Measurements from ENCODE around the gene METTL1.

Gene METTL1

DNA sequence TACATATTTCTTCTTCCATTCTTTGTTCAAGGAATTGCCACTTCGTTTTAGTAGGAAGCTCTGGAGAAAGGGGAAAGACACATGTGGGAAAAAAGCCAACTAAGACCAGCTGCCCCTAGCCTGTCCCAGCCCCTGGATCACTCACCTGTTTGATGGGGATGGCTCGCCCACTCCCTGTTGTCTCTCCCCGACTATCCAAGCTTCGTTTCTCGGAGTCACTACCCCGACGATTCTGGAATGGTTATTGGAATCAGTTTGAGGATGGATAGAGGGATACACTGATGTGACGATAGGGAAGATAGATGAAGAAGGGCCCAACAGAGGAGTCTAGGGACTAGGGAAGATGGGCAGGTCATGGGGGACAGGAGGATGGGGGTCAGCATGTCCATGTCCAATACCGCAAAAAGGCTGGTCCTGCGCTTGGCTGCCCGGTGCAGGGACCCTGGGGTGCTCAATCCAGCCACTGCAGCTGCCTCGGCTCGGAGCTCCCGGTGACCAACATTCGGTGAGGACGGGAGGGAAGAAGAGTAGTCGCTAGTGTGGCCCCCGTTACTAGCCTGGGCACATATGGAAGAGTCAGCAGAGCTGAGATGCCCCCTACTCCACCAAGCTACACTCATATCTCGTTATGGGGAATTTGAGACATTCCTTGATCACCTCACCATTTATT, 40.4 kb downstream of the METTL1 start:
- Histone ChIP-seq H3K27ac (replicated peaks) (no peak overlapping the region), H3K4me3 (replicated peaks; ENCODE audit: insufficient read depth, low read length) (no peak overlapping the region), H3K27me3 (ENCODE audit: insufficient read depth, poor library complexity, severe bottlenecking) (no peaks in the 10 kb centered on the region)
- no peak for DNase-seq (ENCODE audit: low read depth in 1 of 2, low spot score in 1 of 2)
- TF ChIP-seq, protein P1, sequence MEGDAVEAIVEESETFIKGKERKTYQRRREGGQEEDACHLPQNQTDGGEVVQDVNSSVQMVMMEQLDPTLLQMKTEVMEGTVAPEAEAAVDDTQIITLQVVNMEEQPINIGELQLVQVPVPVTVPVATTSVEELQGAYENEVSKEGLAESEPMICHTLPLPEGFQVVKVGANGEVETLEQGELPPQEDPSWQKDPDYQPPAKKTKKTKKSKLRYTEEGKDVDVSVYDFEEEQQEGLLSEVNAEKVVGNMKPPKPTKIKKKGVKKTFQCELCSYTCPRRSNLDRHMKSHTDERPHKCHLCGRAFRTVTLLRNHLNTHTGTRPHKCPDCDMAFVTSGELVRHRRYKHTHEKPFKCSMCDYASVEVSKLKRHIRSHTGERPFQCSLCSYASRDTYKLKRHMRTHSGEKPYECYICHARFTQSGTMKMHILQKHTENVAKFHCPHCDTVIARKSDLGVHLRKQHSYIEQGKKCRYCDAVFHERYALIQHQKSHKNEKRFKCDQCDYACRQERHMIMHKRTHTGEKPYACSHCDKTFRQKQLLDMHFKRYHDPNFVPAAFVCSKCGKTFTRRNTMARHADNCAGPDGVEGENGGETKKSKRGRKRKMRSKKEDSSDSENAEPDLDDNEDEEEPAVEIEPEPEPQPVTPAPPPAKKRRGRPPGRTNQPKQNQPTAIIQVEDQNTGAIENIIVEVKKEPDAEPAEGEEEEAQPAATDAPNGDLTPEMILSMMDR (IDR thresholded peaks at IDR 0.05; ENCODE audit: insufficient read depth, low read length): no peak
- TF ChIP-seq SPI1 (IDR thresholded peaks at IDR 0.05; ENCODE audit: borderline replicate concordance, low read depth): no peak
- no peak for TF ChIP-seq GABPA (IDR thresholded peaks at IDR 0.05; ENCODE audit: low read depth)
- TF ChIP-seq POLR2AphosphoS5 (IDR thresholded peaks at IDR 0.05; ENCODE audit: low read depth): no peak
- TF ChIP-seq, protein P2, sequence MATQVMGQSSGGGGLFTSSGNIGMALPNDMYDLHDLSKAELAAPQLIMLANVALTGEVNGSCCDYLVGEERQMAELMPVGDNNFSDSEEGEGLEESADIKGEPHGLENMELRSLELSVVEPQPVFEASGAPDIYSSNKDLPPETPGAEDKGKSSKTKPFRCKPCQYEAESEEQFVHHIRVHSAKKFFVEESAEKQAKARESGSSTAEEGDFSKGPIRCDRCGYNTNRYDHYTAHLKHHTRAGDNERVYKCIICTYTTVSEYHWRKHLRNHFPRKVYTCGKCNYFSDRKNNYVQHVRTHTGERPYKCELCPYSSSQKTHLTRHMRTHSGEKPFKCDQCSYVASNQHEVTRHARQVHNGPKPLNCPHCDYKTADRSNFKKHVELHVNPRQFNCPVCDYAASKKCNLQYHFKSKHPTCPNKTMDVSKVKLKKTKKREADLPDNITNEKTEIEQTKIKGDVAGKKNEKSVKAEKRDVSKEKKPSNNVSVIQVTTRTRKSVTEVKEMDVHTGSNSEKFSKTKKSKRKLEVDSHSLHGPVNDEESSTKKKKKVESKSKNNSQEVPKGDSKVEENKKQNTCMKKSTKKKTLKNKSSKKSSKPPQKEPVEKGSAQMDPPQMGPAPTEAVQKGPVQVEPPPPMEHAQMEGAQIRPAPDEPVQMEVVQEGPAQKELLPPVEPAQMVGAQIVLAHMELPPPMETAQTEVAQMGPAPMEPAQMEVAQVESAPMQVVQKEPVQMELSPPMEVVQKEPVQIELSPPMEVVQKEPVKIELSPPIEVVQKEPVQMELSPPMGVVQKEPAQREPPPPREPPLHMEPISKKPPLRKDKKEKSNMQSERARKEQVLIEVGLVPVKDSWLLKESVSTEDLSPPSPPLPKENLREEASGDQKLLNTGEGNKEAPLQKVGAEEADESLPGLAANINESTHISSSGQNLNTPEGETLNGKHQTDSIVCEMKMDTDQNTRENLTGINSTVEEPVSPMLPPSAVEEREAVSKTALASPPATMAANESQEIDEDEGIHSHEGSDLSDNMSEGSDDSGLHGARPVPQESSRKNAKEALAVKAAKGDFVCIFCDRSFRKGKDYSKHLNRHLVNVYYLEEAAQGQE (IDR thresholded peaks at IDR 0.05; ENCODE audit: insufficient replicate concordance, low read depth): no peak

DNA sequence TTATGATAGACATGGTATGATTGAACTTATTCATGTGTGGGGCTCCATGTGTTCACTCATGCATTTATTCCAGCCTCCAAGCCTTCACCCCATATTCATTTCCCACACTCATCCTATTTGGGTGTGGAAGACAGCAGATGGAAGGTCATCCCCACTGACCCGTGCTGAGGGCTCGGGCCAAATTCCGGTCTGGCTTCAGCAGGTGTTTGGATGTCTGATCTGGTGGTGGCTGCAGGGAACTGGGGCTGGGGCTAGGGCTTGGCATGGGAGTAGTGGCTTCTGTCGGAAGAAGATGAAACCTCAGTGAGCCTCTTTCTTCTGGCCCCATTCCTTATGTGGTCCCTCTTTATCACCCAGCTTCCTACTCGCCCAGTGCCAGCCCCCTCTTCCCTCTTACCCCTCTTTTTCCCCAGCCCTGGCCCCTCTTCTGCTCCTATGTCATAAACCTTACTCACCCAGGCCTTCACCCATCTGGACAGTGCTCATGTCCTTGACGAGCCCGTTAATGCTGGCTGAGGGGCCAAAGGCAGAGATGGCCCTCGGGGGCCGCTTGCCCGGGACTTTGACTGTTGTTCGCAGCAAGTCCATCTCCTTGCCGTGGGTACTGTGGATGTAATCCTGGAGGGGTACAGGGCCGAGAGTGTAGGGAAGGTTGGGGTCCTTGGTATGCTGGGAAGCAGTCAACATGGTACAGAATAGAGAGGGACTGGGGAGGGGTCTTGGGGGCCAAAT, 41.4 kb downstream of the METTL1 start:
- DNase-seq (ENCODE audit: low read depth in 1 of 2, low spot score in 1 of 2): no peak
- no peaks in the 10 kb centered on the region for H3K27me3 ChIP-seq (ENCODE audit: insufficient read depth, poor library complexity, severe bottlenecking)

DNA sequence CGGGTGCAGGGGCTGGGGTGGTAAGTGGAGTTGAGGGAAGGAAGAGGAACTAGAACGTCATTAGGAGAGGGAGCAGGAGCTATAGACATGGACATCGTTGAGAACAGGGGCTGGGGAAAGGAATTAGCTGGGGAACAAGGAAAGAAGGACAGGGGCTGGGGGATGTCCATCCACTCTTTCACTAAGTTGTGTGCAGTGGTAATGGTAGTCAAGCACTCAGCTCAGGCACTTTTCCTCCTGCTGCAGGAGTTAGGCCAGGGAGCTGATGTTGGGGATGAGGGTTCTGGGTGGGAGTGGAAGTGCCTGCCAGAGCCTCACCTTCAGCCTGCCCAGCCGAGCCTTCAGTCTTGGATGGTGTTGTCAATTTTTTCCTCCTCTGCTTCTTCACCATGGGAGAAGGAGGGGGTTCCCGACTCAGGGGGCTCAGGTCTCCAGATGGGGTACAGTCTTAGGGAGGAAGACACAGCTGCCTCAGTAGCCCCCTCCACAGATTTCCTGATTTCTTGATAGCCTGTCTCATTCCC, 42.5 kb downstream of the METTL1 start:
- TF ChIP-seq, protein P2 (IDR thresholded peaks at IDR 0.05; ENCODE audit: insufficient replicate concordance, low read depth): no peak
- TF ChIP-seq, protein P1 (IDR thresholded peaks at IDR 0.05; ENCODE audit: insufficient read depth, low read length): no peak
- no peak for TF ChIP-seq GABPA (IDR thresholded peaks at IDR 0.05; ENCODE audit: low read depth)
- TF ChIP-seq POLR2AphosphoS5 (IDR thresholded peaks at IDR 0.05; ENCODE audit: low read depth): no peak
- no peak for TF ChIP-seq SPI1 (IDR thresholded peaks at IDR 0.05; ENCODE audit: borderline replicate concordance, low read depth)
- Histone ChIP-seq H3K4me3 (replicated peaks; ENCODE audit: insufficient read depth, low read length) (no peak overlapping the region), H3K27ac (replicated peaks) (no peak overlapping the region), H3K27me3 (ENCODE audit: insufficient read depth, poor library complexity, severe bottlenecking) (no peaks in the 10 kb centered on the region)
- DNase-seq (ENCODE audit: low read depth in 1 of 2, low spot score in 1 of 2): no peak

More for the DNA sequence above, 41.4 kb downstream of the METTL1 start:
- no peak overlapping the region for H3K4me3 ChIP-seq (replicated peaks; ENCODE audit: insufficient read depth, low read length)
- TF ChIP-seq POLR2AphosphoS5 (IDR thresholded peaks at IDR 0.05; ENCODE audit: low read depth) (no peak), SPI1 (IDR thresholded peaks at IDR 0.05; ENCODE audit: borderline replicate concordance, low read depth) (no peak), GABPA (IDR thresholded peaks at IDR 0.05; ENCODE audit: low read depth) (no peak)
- TF ChIP-seq, protein P1 (IDR thresholded peaks at IDR 0.05; ENCODE audit: insufficient read depth, low read length): no peak
- TF ChIP-seq, protein P2 (IDR thresholded peaks at IDR 0.05; ENCODE audit: insufficient replicate concordance, low read depth): no peak
- H3K27ac ChIP-seq (replicated peaks): no peak overlapping the region

Data from HL-60 (cell line).